Pulmonary artery endothelial cell (primary cell): ENCODE results near the gene LRRFIP2. TPM values are rescaled to one million over a fixed set of nuclear protein-coding genes. Genes with fewer than 3 reads are reported as not detected.
"Not testable (repeated sequence)": the region's sequence is repeated elsewhere in the genome, so short reads cannot be mapped to it uniquely, and the experiment has no call there.

Experiments
- DNase-seq: peaks from one replicate; pipeline ENCODE4 v3.0.0-alpha.2; 2011; ENCODE audit warnings: low read depth, low spot score
- total RNA-seq: library from RNA; depleted of rRNA; stranded (reverse); fragments of >200 nt; gene quantifications from 2 replicates; pipeline ENCODE4 v1.2.3, GENCODE V29; 2014

LRRFIP2 gene
- 61.3 and 82.7 TPM in 2 replicates for total RNA-seq

GRCh38 chr3:37174532-37175126, at the start of gene LRRFIP2:
LRRFIP2 (minus strand) TSS chr3:37174582; CDS start chr3:37148983, 25,599 bp downstream.
- DNase-seq, result no peak

- no peak for DNase-seq
These were observed 49.2 kb upstream of the LRRFIP2 start for GRCh38 chr3:37223576-37223975.

GRCh38 chr3:37223141-37223558, 48.8 kb upstream of the LRRFIP2 start:
- no peak for DNase-seq

- DNase-seq, result not testable (repeated sequence)
These were observed 48.2 kb upstream of the LRRFIP2 start for GRCh38 chr3:37222542-37222941.

GRCh38 chr3:37221407-37221806, 47.0 kb upstream of the LRRFIP2 start:
- no peak for DNase-seq

GRCh38 chr3:37219266-37219665, 44.9 kb upstream of the LRRFIP2 start:
- no peak for DNase-seq

- DNase-seq, result no peak
These were observed 43.8 kb upstream of the LRRFIP2 start for GRCh38 chr3:37218206-37218605.

GRCh38 chr3:37217098-37217849, 42.9 kb upstream of the LRRFIP2 start:
- DNase-seq, result no peak

- no peak for DNase-seq
These were observed 42.3 kb upstream of the LRRFIP2 start for GRCh38 chr3:37216597-37217097.

GRCh38 chr3:37214076-37214475, 39.7 kb upstream of the LRRFIP2 start:
- DNase-seq, result no peak

GRCh38 chr3:37210230-37210629, 35.8 kb upstream of the LRRFIP2 start:
- DNase-seq, result no peak

GRCh38 chr3:37208576-37208975, 34.2 kb upstream of the LRRFIP2 start:
- not testable (repeated sequence) for DNase-seq

- DNase-seq, result not testable (repeated sequence)
These were observed 33.6 kb upstream of the LRRFIP2 start for GRCh38 chr3:37208008-37208407.

- DNase-seq, result not testable (repeated sequence)
These were observed 31.7 kb upstream of the LRRFIP2 start for GRCh38 chr3:37206041-37206440.

- no peak for DNase-seq
These were observed 29.9 kb upstream of the LRRFIP2 start for GRCh38 chr3:37204314-37204713.

GRCh38 chr3:37202035-37202434, 27.7 kb upstream of the LRRFIP2 start:
- DNase-seq, result no peak

- no peak for DNase-seq
These were observed 25.8 kb upstream of the LRRFIP2 start for GRCh38 chr3:37200141-37200540.

- DNase-seq, result no peak
These were observed 24.6 kb upstream of the LRRFIP2 start for GRCh38 chr3:37198996-37199395.

- DNase-seq, result no peak
These were observed 24.2 kb upstream of the LRRFIP2 start for GRCh38 chr3:37198547-37198946.

GRCh38 chr3:37197810-37198371, 23.5 kb upstream of the LRRFIP2 start:
- no peak for DNase-seq

- no peak for DNase-seq
These were observed 20.2 kb upstream of the LRRFIP2 start for GRCh38 chr3:37194533-37194932.

GRCh38 chr3:37190667-37191066, 16.3 kb upstream of the LRRFIP2 start:
- no peak for DNase-seq
